NB4 (cell line): Measurements from ENCODE around the gene EFCAB12.

Experiments
- DNase-seq: peaks from one replicate; pipeline ENCODE4 v3.0.0; 2010; ENCODE audit warnings: low read depth
- H3K4me3 ChIP-seq: one replicate; pipeline ENCODE4 v1.5.1; 2011; ENCODE audit warnings: mild to moderate bottlenecking, low read depth, low read length, moderate library complexity
- MYC ChIP-seq: IDR thresholded peaks from 2 replicates; pipeline ENCODE4 v1.6.1; 2011; ENCODE audit warnings: low read depth, low read length
- POLR2A ChIP-seq: IDR thresholded peaks from 2 replicates; pipeline ENCODE4 v1.6.1; 2011; ENCODE audit warnings: mild to moderate bottlenecking; ENCODE audit not compliant: insufficient read length; ENCODE audit errors: extremely low read depth
- TF ChIP-seq, protein P1 (sequence below): IDR thresholded peaks from one replicate; pipeline ENCODE4 v1.5.1; 2012; ENCODE audit warnings: low read depth, low read length
- TF ChIP-seq, protein P2 (sequence below): IDR thresholded peaks from 2 replicates; pipeline ENCODE4 v1.6.1; 2011; ENCODE audit warnings: low read depth, low read length

EFCAB12 gene

DNA sequence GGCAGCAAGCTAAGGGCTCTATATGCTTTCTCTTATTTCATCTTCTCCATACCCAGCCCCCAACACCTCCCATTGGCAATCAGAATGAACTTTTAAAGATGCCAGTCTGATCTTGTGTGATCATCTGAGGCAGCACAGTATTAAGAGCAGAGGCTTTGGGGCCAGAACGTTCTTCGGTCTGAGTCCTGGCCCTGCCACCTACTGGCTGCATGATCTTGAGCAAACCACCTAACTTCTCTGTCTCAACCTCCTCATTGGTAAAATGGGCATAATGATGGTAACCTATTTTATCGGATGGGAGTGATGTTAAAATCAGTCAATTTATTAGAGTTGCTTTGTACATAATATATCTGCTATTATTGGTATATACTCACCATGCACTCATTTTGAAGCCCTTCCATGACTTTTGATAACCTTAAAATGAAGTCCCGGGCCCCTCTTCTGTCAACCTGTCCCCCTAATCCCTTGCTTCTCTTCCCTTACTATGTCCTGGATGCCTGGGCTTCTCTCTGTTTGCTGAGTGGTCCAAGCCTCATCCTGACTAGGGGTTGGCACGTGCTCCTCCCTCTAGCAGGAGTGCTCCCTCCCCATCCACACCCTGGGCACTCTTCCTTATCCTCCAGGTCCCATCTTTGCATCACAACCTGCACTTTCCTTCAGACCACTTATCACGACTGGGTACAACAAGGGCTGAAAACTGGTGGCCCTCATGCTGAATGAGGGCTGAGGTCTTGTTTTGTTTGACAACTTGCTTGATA lies 6.3 kb downstream of the EFCAB12 start:
- TF ChIP-seq, protein P1, sequence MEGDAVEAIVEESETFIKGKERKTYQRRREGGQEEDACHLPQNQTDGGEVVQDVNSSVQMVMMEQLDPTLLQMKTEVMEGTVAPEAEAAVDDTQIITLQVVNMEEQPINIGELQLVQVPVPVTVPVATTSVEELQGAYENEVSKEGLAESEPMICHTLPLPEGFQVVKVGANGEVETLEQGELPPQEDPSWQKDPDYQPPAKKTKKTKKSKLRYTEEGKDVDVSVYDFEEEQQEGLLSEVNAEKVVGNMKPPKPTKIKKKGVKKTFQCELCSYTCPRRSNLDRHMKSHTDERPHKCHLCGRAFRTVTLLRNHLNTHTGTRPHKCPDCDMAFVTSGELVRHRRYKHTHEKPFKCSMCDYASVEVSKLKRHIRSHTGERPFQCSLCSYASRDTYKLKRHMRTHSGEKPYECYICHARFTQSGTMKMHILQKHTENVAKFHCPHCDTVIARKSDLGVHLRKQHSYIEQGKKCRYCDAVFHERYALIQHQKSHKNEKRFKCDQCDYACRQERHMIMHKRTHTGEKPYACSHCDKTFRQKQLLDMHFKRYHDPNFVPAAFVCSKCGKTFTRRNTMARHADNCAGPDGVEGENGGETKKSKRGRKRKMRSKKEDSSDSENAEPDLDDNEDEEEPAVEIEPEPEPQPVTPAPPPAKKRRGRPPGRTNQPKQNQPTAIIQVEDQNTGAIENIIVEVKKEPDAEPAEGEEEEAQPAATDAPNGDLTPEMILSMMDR: no peak
- TF ChIP-seq, protein P2, sequence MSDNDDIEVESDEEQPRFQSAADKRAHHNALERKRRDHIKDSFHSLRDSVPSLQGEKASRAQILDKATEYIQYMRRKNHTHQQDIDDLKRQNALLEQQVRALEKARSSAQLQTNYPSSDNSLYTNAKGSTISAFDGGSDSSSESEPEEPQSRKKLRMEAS: no peak
- TF ChIP-seq MYC (no peak), POLR2A (no peak)
- no peak for DNase-seq
- H3K4me3 ChIP-seq: no peak overlapping the region

GRCh38 chr3:129421236-129421883 lies 7.1 kb downstream of the EFCAB12 start:
- H3K4me3 ChIP-seq: no peak overlapping the region
- TF ChIP-seq POLR2A (no peak), MYC (no peak)
- TF ChIP-seq, protein P1: no peak
- TF ChIP-seq, protein P2: no peak
- DNase-seq: no peak

DNA sequence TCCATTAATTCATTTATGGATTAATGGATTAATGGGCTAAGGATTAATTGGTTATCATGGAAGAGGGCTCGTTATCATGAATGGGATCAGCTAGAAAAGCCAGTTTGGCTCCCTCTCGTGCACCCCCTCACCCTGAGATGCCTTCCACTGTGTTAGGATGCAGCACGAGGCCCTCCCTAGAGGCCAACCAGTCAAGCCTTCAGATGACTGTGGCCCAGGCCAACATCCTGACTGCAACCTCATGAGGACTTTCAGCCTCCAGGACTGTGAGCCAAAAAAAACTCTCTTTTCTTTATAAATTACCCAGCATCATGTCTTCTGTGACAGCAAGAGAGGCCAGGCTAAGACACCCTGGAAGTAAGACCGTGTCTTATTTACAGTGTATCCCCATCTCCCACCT lies 9.0 kb downstream of the EFCAB12 start:
- H3K4me3 ChIP-seq: no peak overlapping the region
- DNase-seq: no peak
- no peak for TF ChIP-seq MYC
- TF ChIP-seq, protein P2: no peak
- TF ChIP-seq, protein P1: no peak
- TF ChIP-seq POLR2A: no peak

GRCh38 chr3:129418041-129418973 lies 10.1 kb downstream of the EFCAB12 start:
- TF ChIP-seq, protein P2: no peak
- TF ChIP-seq POLR2A: no peak
- TF ChIP-seq MYC: no peak
- TF ChIP-seq, protein P1: no peak
- DNase-seq: no peak
- no peak overlapping the region for H3K4me3 ChIP-seq

- no peak overlapping the region for H3K4me3 ChIP-seq
- TF ChIP-seq POLR2A (no peak), MYC (no peak)
- TF ChIP-seq, protein P2: no peak
- TF ChIP-seq, protein P1: no peak
- DNase-seq: no peak
Measured at GRCh38 chr3:129417326-129417725, 11.1 kb downstream of the EFCAB12 start.
